Body of pancreas (tissue), 4 donors: ENCODE results near the gene SYNJ2. TPM values are rescaled to one million over a fixed set of nuclear protein-coding genes. Genes with fewer than 3 reads are reported as not detected.

Experiments
- ATAC-seq: fragments of 150-250 bp; one replicate; pipeline ENCODE4 v1.9.1; 2016
- DNase-seq, 4 donors: peaks; one replicate each; pipeline ENCODE4 v3.0.0-alpha.2; 2019
- H3K27ac ChIP-seq, 4 donors: fragments of 200-600 bp; sonication (generic); 1 replicate in 3 of 4; 2 replicates in 1 of 4; pipeline versions ENCODE4 v1.5.1 to v1.6.1; 2016 to 2019; ENCODE audit warnings: mild to moderate bottlenecking in 1 of 4, mixed read lengths in 1 of 4, moderate library complexity in 1 of 4
- H3K27me3 ChIP-seq, 2 donors: fragments of 200-600 bp; sonication (generic); one replicate each; pipeline ENCODE4 v1.6.0; 2016; ENCODE audit warnings: mild to moderate bottlenecking in 1 of 2
- H3K36me3 ChIP-seq, 2 donors: fragments of 200-600 bp; sonication (generic); replicated peaks in 1 of 2; 2 replicates each; pipeline ENCODE4 v1.5.1; 2016; ENCODE audit warnings: low read depth in 2 of 2; ENCODE audit not compliant: insufficient read depth in 1 of 2
- H3K4me1 ChIP-seq: fragments of 200-600 bp; sonication (generic); one replicate; pipeline ENCODE4 v1.6.0; 2016
- H3K4me3 ChIP-seq, 2 donors: fragments of 200-600 bp; sonication (generic); 1 replicate in 1 of 2; 2 replicates in 1 of 2; pipeline ENCODE4 v1.5.1; 2016 to 2019
- H3K9me3 ChIP-seq, 3 donors: fragments of 200-600 bp; sonication (generic); 1 replicate in 2 of 3; 2 replicates in 1 of 3; pipeline ENCODE4 v1.5.1; 2016
- CTCF ChIP-seq, 7 experiments: fragments of 450-650 bp in 4 of 7; fragments of 200-600 bp in 3 of 7; sonication (generic) in 3 of 7; IDR thresholded peaks; one replicate each; pipeline ENCODE4 v1.5.1; 2016 to 2019; ENCODE audit warnings: antibody characterized with exemption in 7 of 7
- POLR2A ChIP-seq, 3 donors: fragments of 450-650 bp; IDR thresholded peaks; one replicate each; pipeline ENCODE4 v1.6.1; 2016; ENCODE audit warnings: antibody characterized with exemption in 3 of 3, mild to moderate bottlenecking in 2 of 3
- WGBS, 2 donors: methylation state at CpG; one replicate each; pipeline ENCODE4 v1.1.5; 2017; 5-methylcytosine and 5-hydroxymethylcytosine counted together
- intact Hi-C: fragments of 100-400 bp; cut with DNase I; formaldehyde crosslinking; loops from one replicate; pipeline ENCODE4 v1.15.1; 2023
- total RNA-seq, 2 donors: library from RNA; depleted of rRNA; stranded (reverse); fragments of >200 nt; gene quantifications; one replicate each; pipeline ENCODE4 v1.1.0, GENCODE V29; 2016

SYNJ2 gene
- total RNA-seq, 2 donors from 2014 or later = 12.2 to 14.8 TPM

- intact Hi-C loops = loop anchor here (10.0 kb wide), 1 partner anchor 99 kb away; no protein-coding TSS in a partner anchor
- H3K36me3 ChIP-seq = peaks cover 0 to 15% of the 10 kb centered on the region in 2 donors
- peaks cover 5% of the 10 kb centered on the region for H3K4me1 ChIP-seq
- no peaks in the 10 kb centered on the region for H3K27me3 ChIP-seq
- ATAC-seq (no peak), DNase-seq (no peak)
- WGBS, 2 donors = 75% methylated on average over 3 of the region's 3 CpGs
- H3K9me3 ChIP-seq = no peaks in the 10 kb centered on the region
- no peak for TF ChIP-seq POLR2A (IDR thresholded peaks at IDR 0.05)
- TF ChIP-seq CTCF (IDR thresholded peaks at IDR 0.05) = no peak
- no peak overlapping the region for H3K27ac ChIP-seq
- H3K4me3 ChIP-seq = no peak overlapping the region
Measured at GRCh38 chr6:158073776-158074175, 92.1 kb downstream of the SYNJ2 start.

GRCh38 chr6:158076548-158076947 is 94.9 kb downstream of the SYNJ2 start:
- no peaks in the 10 kb centered on the region for H3K4me1 ChIP-seq
- H3K36me3 ChIP-seq = peaks cover 0 to 11% of the 10 kb centered on the region in 2 donors
- H3K4me3 ChIP-seq = no peak overlapping the region
- H3K9me3 ChIP-seq = no peaks in the 10 kb centered on the region
- DNase-seq (no peak), ATAC-seq (no peak)
- TF ChIP-seq POLR2A (IDR thresholded peaks at IDR 0.05) (no peak), CTCF (IDR thresholded peaks at IDR 0.05) (no peak)
- H3K27ac ChIP-seq = no peak overlapping the region
- intact Hi-C loops = loop anchor here (10.0 kb wide), 1 partner anchor 102 kb away; no protein-coding TSS in a partner anchor
- H3K27me3 ChIP-seq = no peaks in the 10 kb centered on the region
- 85 to 92% methylated on average over 18 of the region's 18 CpGs for WGBS, 2 donors

DNA sequence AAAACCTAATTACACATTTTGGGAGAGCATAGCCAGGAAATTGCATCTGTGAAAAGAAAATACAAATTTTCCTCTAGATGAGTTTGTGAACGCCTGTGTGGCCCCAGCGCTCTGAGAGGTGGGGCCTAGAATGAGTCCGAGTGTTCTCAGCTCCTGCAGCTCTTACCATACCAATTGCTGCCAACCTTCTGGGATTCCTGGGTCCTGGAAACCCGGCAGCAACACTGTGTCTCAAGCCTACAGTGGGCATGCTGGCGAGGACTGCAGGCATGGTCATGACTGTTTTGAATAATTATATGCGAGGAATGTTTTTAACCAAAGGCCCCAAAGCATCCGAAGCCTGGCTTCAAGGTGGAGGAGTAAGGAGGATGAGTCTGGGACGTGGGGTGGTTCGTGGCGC is 96.0 kb downstream of the SYNJ2 start:
- WGBS, 2 donors = 92 to 94% methylated on average over 10 of the region's 10 CpGs
- ATAC-seq (no peak), DNase-seq (no peak)
- Histone ChIP-seq H3K36me3 (peaks cover 0 to 11% of the 10 kb centered on the region in 2 donors), H3K27me3 (no peaks in the 10 kb centered on the region), H3K4me1 (no peaks in the 10 kb centered on the region), H3K27ac (no peak overlapping the region), H3K4me3 (no peak overlapping the region), H3K9me3 (no peaks in the 10 kb centered on the region)
- intact Hi-C loops = loop anchor here (10.0 kb wide), 1 partner anchor 103 kb away; no protein-coding TSS in a partner anchor
- TF ChIP-seq CTCF (IDR thresholded peaks at IDR 0.05) = no peak
- TF ChIP-seq POLR2A (IDR thresholded peaks at IDR 0.05) = no peak

GRCh38 chr6:158078320-158078719 is 96.7 kb downstream of the SYNJ2 start:
- intact Hi-C loops = loop anchor here (10.0 kb wide), 1 partner anchor 104 kb away; no protein-coding TSS in a partner anchor
- Histone ChIP-seq H3K36me3 (peaks cover 0 to 11% of the 10 kb centered on the region in 2 donors), H3K4me1 (no peaks in the 10 kb centered on the region), H3K27ac (no peak overlapping the region), H3K4me3 (no peak overlapping the region), H3K27me3 (no peaks in the 10 kb centered on the region), H3K9me3 (no peaks in the 10 kb centered on the region)
- 80 to 87% methylated on average over 7 of the region's 7 CpGs for WGBS, 2 donors
- ATAC-seq (no peak), DNase-seq (no peak)
- TF ChIP-seq POLR2A (IDR thresholded peaks at IDR 0.05) = no peak
- no peak for TF ChIP-seq CTCF (IDR thresholded peaks at IDR 0.05)
